K562 (cell line): ENCODE data around the gene ATAD2B. TPM values are rescaled to one million over a fixed set of nuclear protein-coding genes. Genes with fewer than 3 reads are reported as not detected.
"Not testable (repeated sequence)": the region's sequence is repeated elsewhere in the genome, so short reads cannot be mapped to it uniquely, and the experiment has no call there.

Source experiments
- ATAC-seq: fragments of 200-7000 bp; cut with Tn5 transposase; 3 replicates; pipeline ENCODE4 v1.9.1; 2020; ENCODE audit warnings: moderate library complexity
- BruUV-seq: library from RNA; stranded (reverse); fragments of 400-500 nt; replicated peaks from 2 replicates; lab custom pipeline; 2021; lab: Mats Ljungman, UMichigan
- CTCF ChIA-PET: fragments of 300-600 bp; formaldehyde crosslinking; extraction: SDS; loops from one replicate; lab custom pipeline; 2021; ENCODE audit warnings: low intra/inter-chr PET ratio; lab: Yijun Ruan, JAX
- POLR2A ChIA-PET: fragments of 300-600, 350-650 bp; sonication (Branson Sonifier 250); formaldehyde crosslinking; extraction: SDS; loops from one replicate; lab custom pipeline; 2021; ENCODE audit warnings: antibody characterized with exemption, inconsistent platforms; lab: Yijun Ruan, JAX
- DNase-seq, 4 experiments: peaks; one replicate each; pipeline versions ENCODE4 v3.0.0 to v3.0.0-alpha.2; 2011 to 2018; ENCODE audit warnings: low spot score in 3 of 4, mixed read lengths in 3 of 4; ENCODE audit errors: extremely low read depth in 1 of 4
- FAIRE-seq: peaks from 2 replicates; lab custom pipeline; 2011; peaks lifted over from hg19 to GRCh38; lab: Jason Lieb, UNC
- H2AFZ ChIP-seq: 2 replicates; pipeline ENCODE4 v1.6.0; 2011; ENCODE audit warnings: low read depth, low read length, control low read depth, inconsistent platforms
- H3K27ac ChIP-seq: fragments of 200-600 bp; 3 replicates; pipeline ENCODE4 v1.8.0; 2011; ENCODE audit warnings: low read depth, mild to moderate bottlenecking, control low read depth, inconsistent platforms, low read length, moderate library complexity, mixed read lengths; ENCODE audit errors: extremely low read depth
- H3K27me3 ChIP-seq, 2 experiments: fragments of 300-600 bp in 1 of 2; 2 replicates in 1 of 2; 3 replicates in 1 of 2; pipeline versions ENCODE4 v1.6.0 to v1.8.0; 2011; ENCODE audit warnings: inconsistent platforms in 2 of 2, low read length in 2 of 2, mild to moderate bottlenecking in 1 of 2, mixed read lengths in 1 of 2, moderate library complexity in 1 of 2; ENCODE audit not compliant: control insufficient read depth in 2 of 2, insufficient read depth in 2 of 2
- H3K36me3 ChIP-seq: fragments of 300-600 bp; 3 replicates; pipeline ENCODE4 v1.8.0; 2011; ENCODE audit warnings: mild to moderate bottlenecking, low read length, inconsistent platforms; ENCODE audit not compliant: control insufficient read depth, insufficient read depth
- H3K4me1 ChIP-seq, 2 experiments: fragments of 200-600 bp in 1 of 2; replicated peaks in 1 of 2; 2 replicates in 1 of 2; 3 replicates in 1 of 2; pipeline versions ENCODE4 v1.5.1 to v1.8.0; 2011; ENCODE audit warnings: inconsistent platforms in 2 of 2, low read length in 2 of 2, mild to moderate bottlenecking in 1 of 2, mixed read lengths in 1 of 2, moderate library complexity in 1 of 2; ENCODE audit not compliant: control insufficient read depth in 2 of 2, insufficient read depth in 2 of 2
- H3K4me2 ChIP-seq: 2 replicates; pipeline ENCODE4 v1.6.1; 2011; ENCODE audit warnings: low read length, control low read depth, inconsistent platforms, mixed read lengths; ENCODE audit not compliant: insufficient read depth
- H3K4me3 ChIP-seq: fragments of 200-600 bp; sonication (generic), shearing (Covaris generic); 2 replicates; pipeline ENCODE4 v1.5.1; 2016; ENCODE audit warnings: control low read depth, inconsistent platforms
- H3K79me2 ChIP-seq: fragments of 200-600 bp; 3 replicates; pipeline ENCODE4 v1.8.0; 2011; ENCODE audit warnings: low read length, inconsistent platforms; ENCODE audit not compliant: control insufficient read depth, insufficient read depth
- H3K9ac ChIP-seq, 2 experiments: 2 replicates each; pipeline versions ENCODE4 v1.6.0 to v1.6.1; 2011; ENCODE audit warnings: low read depth in 2 of 2, low read length in 2 of 2, control low read depth in 1 of 2, inconsistent platforms in 1 of 2, mild to moderate bottlenecking in 1 of 2, mixed read lengths in 1 of 2; ENCODE audit not compliant: insufficient read depth in 1 of 2
- H3K9me1 ChIP-seq: one replicate; pipeline ENCODE4 v1.6.0; 2011; ENCODE audit warnings: inconsistent platforms, mild to moderate bottlenecking, low read length, moderate library complexity; ENCODE audit not compliant: control insufficient read depth, insufficient read depth
- H3K9me3 ChIP-seq: replicated peaks from 2 replicates; pipeline ENCODE4 v1.5.1; 2011; ENCODE audit warnings: low read depth, low read length, inconsistent platforms; ENCODE audit not compliant: control insufficient read depth, insufficient read depth
- H4K20me1 ChIP-seq: replicated peaks from 2 replicates; pipeline ENCODE4 v1.6.1; 2011; ENCODE audit warnings: low read length, inconsistent platforms, mixed read lengths; ENCODE audit not compliant: control insufficient read depth, insufficient read depth
- MEIS2 ChIP-seq: fragments of 450-650 bp; IDR thresholded peaks from 2 replicates; pipeline ENCODE4 v1.6.1; 2014; ENCODE audit warnings: mild to moderate bottlenecking; ENCODE audit not compliant: partially characterized antibody
- SRSF3 ChIP-seq: fragments of 200-400 bp; formaldehyde crosslinking; IDR thresholded peaks from 2 replicates; pipeline ENCODE4 v1.6.1; 2016; ENCODE audit warnings: mild to moderate bottlenecking, low read length, moderate library complexity; ENCODE audit not compliant: insufficient read depth
- WGBS: fragments of 100-300 bp; shearing (Covaris generic); methylation state at CpG from one replicate; pipeline ENCODE4 v1.1.6; 2016; ENCODE audit warnings: low coverage, mixed read lengths; ENCODE audit not compliant: insufficient coverage; ENCODE audit errors: missing lambda C conversion rate; 5-methylcytosine and 5-hydroxymethylcytosine counted together
- in situ Hi-C: fragments of 300-500 bp; cut with MboI; formaldehyde crosslinking; loops from 4 replicates; pipeline ENCODE4 v1.15.0; 2018; ENCODE audit warnings: inconsistent platforms, mixed read lengths
- intact Hi-C: fragments of 100-400 bp; cut with micrococcal nuclease; formaldehyde crosslinking; loops from 2 replicates; pipeline ENCODE4 v1.14.2; 2022
- polyA plus RNA-seq, 8 experiments: library from polyadenylated mRNA; depleted of rRNA in 4 of 8; stranded (reverse) in 5 of 8; unstranded in 3 of 8; fragments of >200 nt; fragmentation: Nextera tagmentation in 2 of 8; fragmentation: Illumina TruSeq in 1 of 8; extraction: Ambion mirVana in 2 of 8; extraction: Trizol in 1 of 8; gene quantifications; 2 replicates each; pipeline versions ENCODE4 v1.2.1 to v1.2.3, GENCODE V29; 2011 to 2014; ENCODE audit warnings: inconsistent platforms in 1 of 8, missing spikeins in 1 of 8
- total RNA-seq, 7 experiments: library from RNA; depleted of rRNA in 6 of 7; stranded (reverse); fragments of >200 nt in 6 of 7; fragmentation: Illumina TruSeq in 2 of 7; extraction: Trizol in 2 of 7; gene quantifications; 2 replicates each; pipeline versions ENCODE4 v1.2.1 to v1.2.3, GENCODE V29; 2011 to 2021; ENCODE audit warnings: low replicate concordance in 1 of 7
- TF ChIP-seq, protein P1 (sequence below): fragments of 200-800 bp; sonication (Bioruptor generic); IDR thresholded peaks from 2 replicates; pipeline ENCODE4 v1.6.1; 2016; ENCODE audit warnings: missing genetic modification characterization, missing compliant biosample characterization

Gene ATAD2B
- total and polyA plus RNA-seq, 9 of the 15 experiments (the other 6 are each of a cell fraction or from before 2014, with no cell fraction given), result 3.2 to 21.6 (median 11.4) TPM

DNA sequence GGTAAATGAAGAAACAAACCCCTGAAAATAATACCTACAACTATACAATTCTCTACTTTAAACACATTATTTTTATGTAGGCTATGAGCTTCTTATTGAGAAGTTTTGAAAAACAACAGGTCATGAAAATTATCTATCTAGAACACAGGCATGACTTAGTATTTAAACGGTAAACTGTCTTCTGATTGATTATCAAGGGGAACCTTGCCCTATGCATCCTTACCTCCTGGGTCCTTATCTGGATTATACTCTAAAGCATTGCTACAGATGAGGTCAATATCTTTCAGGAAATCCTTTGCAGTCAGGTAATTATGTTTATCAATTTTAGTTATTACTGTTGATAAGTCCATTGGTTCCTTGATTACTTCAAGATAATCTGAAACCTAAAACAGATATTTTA is 144.3 kb downstream of the ATAD2B start (continued):
- TF ChIP-seq, protein P1, sequence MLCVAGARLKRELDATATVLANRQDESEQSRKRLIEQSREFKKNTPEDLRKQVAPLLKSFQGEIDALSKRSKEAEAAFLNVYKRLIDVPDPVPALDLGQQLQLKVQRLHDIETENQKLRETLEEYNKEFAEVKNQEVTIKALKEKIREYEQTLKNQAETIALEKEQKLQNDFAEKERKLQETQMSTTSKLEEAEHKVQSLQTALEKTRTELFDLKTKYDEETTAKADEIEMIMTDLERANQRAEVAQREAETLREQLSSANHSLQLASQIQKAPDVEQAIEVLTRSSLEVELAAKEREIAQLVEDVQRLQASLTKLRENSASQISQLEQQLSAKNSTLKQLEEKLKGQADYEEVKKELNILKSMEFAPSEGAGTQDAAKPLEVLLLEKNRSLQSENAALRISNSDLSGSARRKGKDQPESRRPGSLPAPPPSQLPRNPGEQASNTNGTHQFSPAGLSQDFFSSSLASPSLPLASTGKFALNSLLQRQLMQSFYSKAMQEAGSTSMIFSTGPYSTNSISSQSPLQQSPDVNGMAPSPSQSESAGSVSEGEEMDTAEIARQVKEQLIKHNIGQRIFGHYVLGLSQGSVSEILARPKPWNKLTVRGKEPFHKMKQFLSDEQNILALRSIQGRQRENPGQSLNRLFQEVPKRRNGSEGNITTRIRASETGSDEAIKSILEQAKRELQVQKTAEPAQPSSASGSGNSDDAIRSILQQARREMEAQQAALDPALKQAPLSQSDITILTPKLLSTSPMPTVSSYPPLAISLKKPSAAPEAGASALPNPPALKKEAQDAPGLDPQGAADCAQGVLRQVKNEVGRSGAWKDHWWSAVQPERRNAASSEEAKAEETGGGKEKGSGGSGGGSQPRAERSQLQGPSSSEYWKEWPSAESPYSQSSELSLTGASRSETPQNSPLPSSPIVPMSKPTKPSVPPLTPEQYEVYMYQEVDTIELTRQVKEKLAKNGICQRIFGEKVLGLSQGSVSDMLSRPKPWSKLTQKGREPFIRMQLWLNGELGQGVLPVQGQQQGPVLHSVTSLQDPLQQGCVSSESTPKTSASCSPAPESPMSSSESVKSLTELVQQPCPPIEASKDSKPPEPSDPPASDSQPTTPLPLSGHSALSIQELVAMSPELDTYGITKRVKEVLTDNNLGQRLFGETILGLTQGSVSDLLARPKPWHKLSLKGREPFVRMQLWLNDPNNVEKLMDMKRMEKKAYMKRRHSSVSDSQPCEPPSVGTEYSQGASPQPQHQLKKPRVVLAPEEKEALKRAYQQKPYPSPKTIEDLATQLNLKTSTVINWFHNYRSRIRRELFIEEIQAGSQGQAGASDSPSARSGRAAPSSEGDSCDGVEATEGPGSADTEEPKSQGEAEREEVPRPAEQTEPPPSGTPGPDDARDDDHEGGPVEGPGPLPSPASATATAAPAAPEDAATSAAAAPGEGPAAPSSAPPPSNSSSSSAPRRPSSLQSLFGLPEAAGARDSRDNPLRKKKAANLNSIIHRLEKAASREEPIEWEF (CRISPR knock-in tag), result no peak
- TF ChIP-seq, all 486 proteins: peak for 7

DNA sequence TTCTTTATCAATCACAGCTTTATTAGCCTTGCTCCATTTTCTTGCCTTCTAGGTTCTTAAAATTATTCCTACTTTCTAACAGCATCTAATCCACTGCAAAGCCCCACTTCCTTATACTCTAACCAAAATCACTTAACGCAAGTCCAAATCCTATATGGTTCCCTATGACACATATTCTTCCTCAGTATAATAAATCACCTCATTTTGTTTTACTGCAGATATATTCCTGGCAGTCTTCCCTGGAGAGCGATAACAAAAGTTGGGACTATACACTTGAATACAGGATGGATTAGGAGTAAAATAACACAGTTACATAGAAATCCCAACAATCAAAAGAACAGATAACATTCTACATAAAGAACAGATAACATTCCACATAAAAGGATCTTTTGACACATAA is 144.8 kb downstream of the ATAD2B start:
- no peak for FAIRE-seq
- in situ Hi-C loops, result no loop called here

DNA sequence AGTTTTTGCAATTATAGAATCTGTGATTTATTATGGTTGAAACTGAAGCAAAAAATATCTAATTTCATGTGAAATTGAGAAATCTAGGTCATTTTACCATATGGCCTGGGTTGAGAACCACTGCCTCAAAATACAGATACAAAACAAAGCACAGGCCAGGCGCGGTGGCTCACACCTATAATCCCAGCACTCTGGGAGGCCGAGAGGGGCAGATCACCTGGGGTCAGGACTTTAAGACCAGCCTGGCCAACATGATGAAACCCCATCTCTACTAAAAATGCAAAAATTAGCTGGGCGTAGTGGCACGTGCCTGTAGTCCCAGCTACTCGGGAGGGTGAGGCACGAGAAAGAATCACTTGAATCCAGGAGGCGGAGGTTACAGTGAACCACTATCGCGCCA is 146.5 kb downstream of the ATAD2B start:
- H3K4me1 ChIP-seq, H3K79me2 ChIP-seq, H3K9me1 ChIP-seq, intact Hi-C loops, in situ Hi-C loops, H3K27me3 ChIP-seq, BruUV-seq, ATAC-seq, FAIRE-seq, H3K4me3 ChIP-seq, H3K9me3 ChIP-seq, H3K27ac ChIP-seq, DNase-seq, H3K4me2 ChIP-seq, H3K9ac ChIP-seq, H4K20me1 ChIP-seq, POLR2A ChIA-PET, H2AFZ ChIP-seq, CTCF ChIA-PET: not testable (repeated sequence)
- peaks cover 16% of the 10 kb centered on the region; the same call in 1 of the 3 replicates for H3K36me3 ChIP-seq
- 92% methylated on average over 8 of the region's 10 CpGs for WGBS

More for the DNA sequence above, 144.8 kb downstream of the ATAD2B start:
- Histone ChIP-seq H3K36me3 (peaks cover 23% of the 10 kb centered on the region; the same call in 1 of the 3 replicates), H3K4me1 (peaks cover 0 to 2% of the 10 kb centered on the region in 2 experiments; a peak in 2 of 5 replicates), H2AFZ (no peak overlapping the region), H3K27me3 (no peaks in the 10 kb centered on the region), H3K79me2 (no peaks in the 10 kb centered on the region), H3K9me3 (no peaks in the 10 kb centered on the region), H3K9me1 (no peaks in the 10 kb centered on the region), H3K27ac (no peak overlapping the region), H3K4me2 (no peak overlapping the region), H4K20me1 (no peaks in the 10 kb centered on the region), H3K4me3 (no peak overlapping the region), H3K9ac (no peak overlapping the region)
- ChIA-PET CTCF (no interaction called here), POLR2A (no interaction called here)
- TF ChIP-seq SRSF3, result no peak
- TF ChIP-seq MEIS2, result peak; percentile 6
- no peak for ATAC-seq
- no peak for DNase-seq
- BruUV-seq, result no TSS peak
- WGBS, result 79% methylated on average over 2 of the region's 2 CpGs
- intact Hi-C loops, result no loop called here
